HG03575 (cell line): ENCODE measurements around the gene GALK2.
"Not testable (repeated sequence)": the region's sequence is repeated elsewhere in the genome, so short reads cannot be mapped to it uniquely, and the experiment has no call there.

Experiments
- ATAC-seq: cut with Tn5 transposase; IDR thresholded peaks from one replicate; pipeline ENCODE4 v1.9.1; 2021; ENCODE audit not compliant: unreplicated experiment, insufficient number of reproducible peaks, low FRiP score; ENCODE audit errors: extremely low read depth

Gene GALK2

GRCh38 chr15:49313650-49314049 lies 143.6 kb downstream of the GALK2 start:
- ATAC-seq: no peak

GRCh38 chr15:49314716-49315115 lies 144.7 kb downstream of the GALK2 start:
- no peak for ATAC-seq

DNA sequence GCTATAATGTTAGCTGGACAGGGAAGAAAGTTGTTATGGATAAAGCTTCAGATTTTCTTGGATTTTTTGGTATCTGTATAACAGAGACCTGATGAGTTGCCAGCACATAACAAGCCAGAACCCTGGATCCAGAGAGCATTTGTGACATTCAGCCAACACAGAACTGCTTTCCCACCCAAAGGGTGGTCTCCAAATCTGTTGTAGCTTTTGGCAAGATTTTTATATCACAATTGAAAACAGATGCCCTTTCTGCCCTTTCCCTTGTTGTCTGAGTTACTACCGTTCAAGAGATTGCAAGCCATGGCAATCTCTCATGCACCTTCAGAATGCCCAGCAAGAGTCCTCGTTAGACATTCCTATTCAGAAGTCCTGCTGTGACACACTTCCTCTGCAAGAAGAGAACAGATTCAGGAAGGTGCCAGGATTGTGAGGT lies 145.4 kb downstream of the GALK2 start:
- no peak for ATAC-seq

GRCh38 chr15:49320351-49320750 lies 150.3 kb downstream of the GALK2 start:
- no peak for ATAC-seq

DNA sequence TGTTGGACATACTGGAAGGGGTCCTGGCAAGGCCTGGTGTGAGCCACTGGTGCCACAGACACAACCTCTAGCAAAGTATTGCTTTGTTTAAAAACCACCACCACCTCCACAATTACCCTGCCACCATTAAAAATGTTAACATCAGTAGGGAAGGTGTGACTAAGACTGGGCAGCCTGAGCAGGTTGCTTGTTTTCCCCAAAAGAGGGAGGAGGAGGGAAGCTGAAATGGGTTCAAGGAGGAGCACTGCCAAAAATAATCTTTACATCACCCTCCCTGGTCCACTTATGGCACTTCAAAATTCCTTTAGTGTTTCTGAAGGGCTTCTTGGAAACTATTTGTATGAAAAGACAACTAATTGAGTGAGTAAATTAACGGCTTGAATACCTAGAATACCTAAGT lies 153.2 kb downstream of the GALK2 start:
- ATAC-seq: no peak

GRCh38 chr15:49327927-49328326 lies 157.9 kb downstream of the GALK2 start:
- no peak for ATAC-seq

- no peak for ATAC-seq
Measured at GRCh38 chr15:49328941-49329340, 158.9 kb downstream of the GALK2 start.

GRCh38 chr15:49330166-49330565 lies 160.1 kb downstream of the GALK2 start:
- ATAC-seq: no peak

- no peak for ATAC-seq
Measured at GRCh38 chr15:49331442-49331841, 161.4 kb downstream of the GALK2 start.

GRCh38 chr15:49331951-49332350 lies 161.9 kb downstream of the GALK2 start:
- no peak for ATAC-seq

GRCh38 chr15:49339656-49340055 lies 169.6 kb downstream of the GALK2 start:
- ATAC-seq: no peak

GRCh38 chr15:49343546-49343945 lies 173.5 kb downstream of the GALK2 start:
- ATAC-seq: no peak

DNA sequence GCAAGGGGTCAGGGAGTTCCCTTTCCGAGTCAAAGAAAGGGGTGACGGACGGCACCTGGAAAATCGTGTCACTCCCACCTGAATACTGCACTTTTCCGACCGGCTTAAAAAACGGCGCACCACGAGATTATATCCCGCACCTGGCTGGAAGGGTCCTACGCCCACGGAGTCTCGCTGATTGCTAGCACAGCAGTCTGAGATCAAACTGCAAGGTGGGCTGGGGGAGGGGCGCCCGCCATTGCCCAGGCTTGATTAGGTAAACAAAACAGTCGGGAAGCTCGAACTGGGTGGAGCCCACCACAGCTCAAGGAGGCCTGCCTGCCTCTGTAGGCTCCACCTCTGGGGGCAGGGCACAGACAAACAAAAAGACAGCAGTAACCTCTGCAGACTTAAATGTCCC lies 184.4 kb downstream of the GALK2 start:
- not testable (repeated sequence) for ATAC-seq

- no peak for ATAC-seq
Measured at GRCh38 chr15:49361370-49361769, 191.3 kb downstream of the GALK2 start.

DNA sequence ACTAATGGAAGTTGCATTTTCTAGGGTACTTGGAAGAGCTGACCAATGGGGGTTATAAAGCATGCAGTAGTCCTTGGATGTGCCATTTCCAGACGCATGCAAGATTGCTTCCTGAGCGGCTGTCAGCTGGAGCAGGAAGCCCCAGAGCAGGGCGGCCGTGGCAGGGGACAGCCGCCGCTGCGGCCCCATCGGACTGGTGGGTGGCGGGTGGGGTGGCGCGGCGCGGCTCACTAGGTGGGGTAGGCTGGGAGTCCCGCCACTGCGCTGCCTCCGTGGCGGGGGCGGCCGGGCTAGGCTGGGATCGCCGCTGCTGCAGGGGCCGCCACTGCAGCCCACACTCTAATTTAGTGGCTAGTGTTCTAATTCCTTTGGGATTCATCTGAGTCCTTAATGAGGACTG lies 196.4 kb downstream of the GALK2 start:
- no peak for ATAC-seq

GRCh38 chr15:49370782-49371181 lies 200.7 kb downstream of the GALK2 start:
- ATAC-seq: no peak

GRCh38 chr15:49372366-49372765 lies 202.3 kb downstream of the GALK2 start:
- ATAC-seq: no peak

- no peak for ATAC-seq
Measured at GRCh38 chr15:49379996-49380395, 209.9 kb downstream of the GALK2 start.

- ATAC-seq: no peak
Measured at GRCh38 chr15:49380912-49381311, 210.9 kb downstream of the GALK2 start.
